DMS114 treated with DMSO at 0.1 percent for 48 hours (cell line): ENCODE data around the gene PTP4A1.
"Not testable (repeated sequence)": the region's sequence is repeated elsewhere in the genome, so short reads cannot be mapped to it uniquely, and the experiment has no call there.

Experiments
- DNase-seq: peaks from one replicate; lab custom pipeline; 2025; ENCODE audit not compliant: unreplicated experiment; lab: John Stamatoyannopoulos, UW

Gene PTP4A1

GRCh38 chr6:63572044-63572746, at the start of gene PTP4A1, which contains the start of gene LOC128125822:
PTP4A1 (plus strand) TSS chr6:63572480; CDS start chr6:63576881, 4,401 bp downstream.
LOC128125822 (plus strand) TSS chr6:63572480.
- DNase-seq: peak; percentile 79

- not testable (repeated sequence) for DNase-seq
Measured at GRCh38 chr6:63522911-63523287, 49.4 kb upstream of the PTP4A1 start.

DNA sequence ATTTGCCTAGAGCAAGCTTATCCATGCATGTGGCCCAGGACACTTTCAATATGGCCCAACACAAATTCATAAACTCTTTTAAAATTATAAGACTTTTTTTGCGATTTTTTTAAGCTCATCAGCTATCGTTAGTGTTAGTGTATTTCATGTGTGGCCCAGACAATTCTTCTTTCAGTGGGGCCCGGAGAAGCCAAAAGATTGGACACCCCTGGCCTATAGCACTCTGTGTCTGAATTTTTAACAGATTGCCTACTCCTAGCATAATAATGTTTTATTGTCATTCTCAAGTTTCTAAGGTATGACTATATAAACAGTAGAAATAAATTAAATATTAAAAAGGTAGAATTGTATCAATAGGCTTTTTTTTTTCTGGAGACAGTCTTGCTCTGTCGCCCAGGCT, 48.6 kb upstream of the PTP4A1 start:
- no peak for DNase-seq

GRCh38 chr6:63525186-63525878, 46.9 kb upstream of the PTP4A1 start:
- no peak for DNase-seq

DNA sequence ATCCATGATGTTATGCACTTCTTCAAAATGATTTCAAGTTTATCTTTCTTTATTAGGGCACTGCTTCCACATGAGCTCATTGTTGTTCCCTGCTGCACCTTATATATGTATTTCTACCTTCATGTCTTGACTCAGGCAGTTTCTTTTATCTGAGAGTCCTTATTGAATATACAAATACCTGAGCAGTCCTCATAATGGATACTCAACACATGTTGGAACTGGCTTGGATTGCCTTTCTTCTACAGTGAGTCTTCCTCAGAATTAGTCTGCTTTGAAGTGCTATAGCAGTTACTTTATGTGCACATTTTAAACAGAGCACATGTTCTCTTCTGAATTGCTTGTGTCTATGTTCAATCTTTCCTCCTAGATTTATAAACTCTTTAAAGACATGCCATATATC, 45.3 kb upstream of the PTP4A1 start:
- DNase-seq: no peak

GRCh38 chr6:63527658-63528514, 44.4 kb upstream of the PTP4A1 start:
- no peak for DNase-seq

DNA sequence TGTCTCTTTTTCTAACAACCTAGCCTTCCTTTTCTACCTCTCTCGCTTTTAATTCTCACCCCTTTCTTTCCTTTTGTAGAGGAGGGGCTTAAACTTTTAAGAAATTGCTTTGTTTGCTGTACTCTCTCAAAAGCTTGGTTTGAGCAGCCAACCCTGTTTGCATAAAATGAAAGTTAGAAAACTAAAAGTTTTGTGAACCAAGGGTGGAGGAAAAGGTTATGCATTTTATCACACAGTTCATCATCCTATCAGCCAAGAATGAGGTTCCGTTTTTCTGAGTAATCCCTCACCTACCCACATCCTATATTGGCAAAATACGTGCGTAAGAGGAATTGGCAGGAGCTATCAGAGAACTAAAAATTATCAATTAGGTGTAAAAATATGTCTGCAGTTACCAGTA, 42.8 kb upstream of the PTP4A1 start:
- DNase-seq: no peak

GRCh38 chr6:63530182-63530581, 42.1 kb upstream of the PTP4A1 start:
- no peak for DNase-seq

DNA sequence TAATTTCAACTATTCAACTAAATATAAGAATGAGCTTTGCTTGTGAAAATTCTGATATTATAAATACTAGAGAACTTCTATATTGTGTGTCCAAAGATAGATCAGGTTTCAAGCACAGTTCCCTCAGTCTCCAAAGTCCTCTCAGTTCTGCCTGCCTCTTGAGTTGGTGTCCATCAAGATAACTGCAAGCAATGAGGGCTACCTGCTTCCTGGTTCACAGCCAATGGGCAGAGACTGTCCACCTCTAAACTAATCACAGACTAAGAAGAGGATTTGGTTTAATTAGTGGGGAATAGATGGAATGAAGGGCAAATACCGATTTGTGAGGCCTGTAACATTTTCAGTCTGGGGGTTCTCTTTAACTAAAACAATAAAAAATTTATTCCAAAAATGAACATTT, 41.3 kb upstream of the PTP4A1 start:
- no peak for DNase-seq

DNA sequence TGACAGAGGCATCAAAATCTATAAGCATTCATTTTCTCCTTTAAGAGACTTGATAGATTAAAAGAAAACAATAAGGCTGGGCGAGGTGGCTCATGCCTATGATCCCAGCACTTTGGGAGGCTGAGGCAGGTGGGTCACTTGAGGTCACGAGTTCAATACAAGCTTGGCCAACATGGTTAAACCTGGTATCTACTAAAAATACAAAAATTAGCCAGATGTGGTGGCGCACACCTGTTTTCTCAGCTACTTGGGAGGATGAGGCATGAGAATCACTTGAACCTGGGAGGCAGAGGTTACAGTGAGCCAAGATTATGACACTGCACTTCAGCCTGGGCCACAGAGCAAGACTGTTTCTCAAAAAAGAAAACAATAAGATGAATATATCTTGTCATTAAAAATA, 39.3 kb upstream of the PTP4A1 start:
- DNase-seq: no peak

DNA sequence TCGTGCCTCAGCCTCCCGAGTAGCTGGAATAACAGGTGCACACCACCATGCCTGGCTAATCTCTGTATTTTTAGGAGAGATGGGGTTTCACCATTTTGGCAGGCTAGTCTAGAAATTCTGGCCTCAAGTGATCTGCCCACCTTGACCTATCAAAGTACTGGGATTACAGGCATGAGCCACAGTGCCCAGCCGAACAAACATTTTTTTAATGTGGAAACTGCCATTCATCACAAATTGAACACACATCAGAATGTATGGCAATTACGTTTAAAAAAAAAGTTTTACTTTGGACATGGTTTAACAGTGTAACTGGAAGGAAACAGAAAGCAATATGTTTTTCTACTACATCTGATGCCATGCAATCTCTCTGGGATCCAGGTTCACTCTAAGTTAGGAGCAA, 38.3 kb upstream of the PTP4A1 start:
- no peak for DNase-seq

- no peak for DNase-seq
Measured at GRCh38 chr6:63537201-63537958, 34.9 kb upstream of the PTP4A1 start.

DNA sequence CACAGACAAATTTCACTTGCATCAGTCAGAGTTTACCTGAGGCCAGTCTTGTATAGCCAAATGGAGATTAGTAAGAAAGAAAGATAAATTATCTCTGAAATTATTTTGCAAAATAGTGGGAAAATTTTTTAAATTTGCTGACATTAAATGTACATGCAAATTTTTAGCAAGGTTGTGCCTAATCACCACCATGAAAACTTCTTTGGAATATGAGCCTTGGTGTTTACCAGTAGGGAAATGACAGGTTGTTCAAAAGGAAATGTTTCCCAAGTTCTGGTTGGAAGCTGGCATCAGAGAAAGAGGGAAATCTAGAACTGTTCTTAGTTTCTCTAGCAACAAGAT, 34.4 kb upstream of the PTP4A1 start:
- DNase-seq: no peak

DNA sequence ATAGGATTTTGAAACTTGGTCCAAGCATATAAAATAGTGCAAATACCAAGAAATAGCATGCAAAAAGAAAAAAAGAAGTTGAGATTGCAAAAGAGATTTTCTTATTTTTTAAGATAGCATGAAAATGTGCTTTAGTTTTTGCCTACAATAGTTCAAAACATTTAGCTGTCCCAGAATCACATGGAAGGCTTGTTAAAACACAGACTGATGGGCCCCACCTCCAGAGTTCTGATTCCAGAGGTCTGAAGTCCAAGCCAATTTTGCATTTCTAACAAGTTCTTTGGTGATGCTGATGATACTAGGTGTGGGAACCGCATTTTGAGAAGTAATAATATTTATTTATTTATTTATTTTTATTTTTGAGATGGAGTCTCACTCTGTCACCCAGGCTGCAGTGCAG, 33.7 kb upstream of the PTP4A1 start:
- DNase-seq: no peak

- no peak for DNase-seq
Measured at GRCh38 chr6:63543001-63543400, 29.3 kb upstream of the PTP4A1 start.

GRCh38 chr6:63543982-63544381, 28.3 kb upstream of the PTP4A1 start:
- no peak for DNase-seq

GRCh38 chr6:63546236-63546635, 26.0 kb upstream of the PTP4A1 start:
- DNase-seq: no peak

DNA sequence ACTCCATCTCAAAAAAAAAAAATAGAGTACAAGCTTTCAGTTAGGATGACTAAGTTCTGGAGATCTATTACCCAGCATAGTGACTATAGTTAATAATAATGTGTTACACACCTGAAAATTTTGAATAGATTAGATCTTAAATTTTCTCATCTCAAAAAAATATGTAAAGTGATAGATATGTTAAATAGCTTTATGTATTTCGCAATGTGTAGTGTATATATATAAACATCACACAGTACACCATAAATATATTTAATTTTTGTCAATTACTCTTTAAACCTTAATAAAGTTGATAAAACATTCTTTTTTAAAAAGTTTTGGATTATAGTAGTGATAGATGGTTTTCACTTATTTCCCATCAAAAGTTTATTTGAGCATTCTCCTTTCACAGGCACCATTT, 25.6 kb upstream of the PTP4A1 start:
- no peak for DNase-seq

DNA sequence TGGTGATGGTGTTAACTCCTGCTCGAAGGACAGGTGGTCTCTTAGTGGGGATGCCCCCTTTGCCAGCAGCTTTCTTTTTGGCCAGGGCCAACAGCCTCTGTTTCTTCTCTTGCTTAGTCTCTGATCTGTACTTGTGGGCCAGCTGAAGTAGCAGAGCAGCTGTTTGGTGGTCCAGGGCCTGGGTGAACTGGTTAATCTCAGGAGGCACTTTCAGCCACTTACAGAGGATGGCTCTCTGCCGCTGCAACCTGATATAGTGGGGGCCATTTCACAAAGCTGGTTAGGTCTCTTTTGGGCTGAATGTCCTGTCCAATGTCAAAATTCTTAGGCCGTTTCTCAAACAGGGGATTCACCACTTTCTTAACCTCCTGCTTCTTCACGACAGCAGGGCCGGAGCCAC, 23.2 kb upstream of the PTP4A1 start:
- no peak for DNase-seq

- no peak for DNase-seq
Measured at GRCh38 chr6:63553208-63553607, 19.1 kb upstream of the PTP4A1 start.

GRCh38 chr6:63553900-63554299, 18.4 kb upstream of the PTP4A1 start:
- DNase-seq: no peak
